NCI-H510A (cell line): Measurements from ENCODE around the gene CFAP46.

Source experiments
- DNase-seq: peaks from one replicate; lab custom pipeline; 2025; lab: John Stamatoyannopoulos, UW

The CFAP46 gene

GRCh38 chr10:132880128-132880981 lies 62.0 kb downstream of the CFAP46 start:
- DNase-seq, result no peak

GRCh38 chr10:132879408-132880127 lies 62.8 kb downstream of the CFAP46 start:
- no peak for DNase-seq

GRCh38 chr10:132878730-132879407 lies 63.5 kb downstream of the CFAP46 start:
- DNase-seq, result no peak

- no peak for DNase-seq
Measured at GRCh38 chr10:132878091-132878729, 64.2 kb downstream of the CFAP46 start.

- DNase-seq, result no peak
Measured at GRCh38 chr10:132877473-132877872, 64.9 kb downstream of the CFAP46 start.

GRCh38 chr10:132876993-132877431 lies 65.4 kb downstream of the CFAP46 start:
- no peak for DNase-seq

GRCh38 chr10:132876131-132876860 lies 66.1 kb downstream of the CFAP46 start:
- no peak for DNase-seq

GRCh38 chr10:132875435-132875834 lies 66.9 kb downstream of the CFAP46 start:
- no peak for DNase-seq

- DNase-seq, result no peak
Measured at GRCh38 chr10:132873395-132873794, 69.0 kb downstream of the CFAP46 start.

GRCh38 chr10:132872658-132873057 lies 69.7 kb downstream of the CFAP46 start:
- DNase-seq, result no peak

GRCh38 chr10:132870426-132870825 lies 71.9 kb downstream of the CFAP46 start:
- no peak for DNase-seq

- no peak for DNase-seq
Measured at GRCh38 chr10:132869621-132870020, 72.7 kb downstream of the CFAP46 start.

GRCh38 chr10:132868995-132869394 lies 73.4 kb downstream of the CFAP46 start:
- DNase-seq, result no peak

- DNase-seq, result no peak
Measured at GRCh38 chr10:132867801-132868644, 74.3 kb downstream of the CFAP46 start.

GRCh38 chr10:132866601-132867381 lies 75.6 kb downstream of the CFAP46 start:
- DNase-seq, result no peak

- DNase-seq, result no peak
Measured at GRCh38 chr10:132865851-132866600, 76.3 kb downstream of the CFAP46 start.

- DNase-seq, result no peak
Measured at GRCh38 chr10:132865171-132865631, 77.2 kb downstream of the CFAP46 start.

- no peak for DNase-seq
Measured at GRCh38 chr10:132862485-132863420, 79.6 kb downstream of the CFAP46 start.
